HepG2 (cell line): ENCODE measurements around the gene GRHL1. TPM values are rescaled to one million over a fixed set of nuclear protein-coding genes. Genes with fewer than 3 reads are reported as not detected.
A peak's percentile ranks its signal among the peaks of the same experiment; 100 is the strongest.

Source experiments
- BRF2 ChIP-seq: sonication (generic); formaldehyde crosslinking; IDR thresholded peaks from 2 replicates; pipeline ENCODE4 v1.8.1; 2022; ENCODE audit warnings: mild to moderate bottlenecking, missing genetic modification reagents
- DDIT3 ChIP-seq: sonication (generic); formaldehyde crosslinking; IDR thresholded peaks from 2 replicates; pipeline ENCODE4 v1.4.0; 2020; ENCODE audit warnings: mild to moderate bottlenecking, missing genetic modification reagents
- HDAC1 ChIP-seq: sonication (generic); formaldehyde crosslinking; IDR thresholded peaks from 2 replicates; pipeline ENCODE4 v1.5.1; 2020; ENCODE audit warnings: mild to moderate bottlenecking, missing genetic modification reagents
- KDM2A ChIP-seq: sonication (generic); formaldehyde crosslinking; IDR thresholded peaks from 2 replicates; pipeline ENCODE4 v1.4.0; 2020; ENCODE audit warnings: low read depth, missing genetic modification reagents, borderline replicate concordance
- NCOA1 ChIP-seq: sonication (generic); formaldehyde crosslinking; IDR thresholded peaks from 2 replicates; pipeline ENCODE4 v1.9.0; 2021; ENCODE audit warnings: missing genetic modification reagents
- SATB2 ChIP-seq: sonication (generic); formaldehyde crosslinking; IDR thresholded peaks from 2 replicates; pipeline ENCODE4 v1.5.0; 2020; ENCODE audit warnings: missing genetic modification reagents
- STAG1 ChIP-seq: sonication (generic); formaldehyde crosslinking; IDR thresholded peaks from 2 replicates; pipeline ENCODE4 v1.4.0; 2020; ENCODE audit warnings: missing genetic modification reagents
- TFDP1 ChIP-seq: IDR thresholded peaks from 2 replicates; pipeline ENCODE4 v1.6.1; 2016; ENCODE audit warnings: missing compliant biosample characterization, missing genetic modification reagents, borderline replicate concordance
- ZBTB4 ChIP-seq: sonication (generic); formaldehyde crosslinking; IDR thresholded peaks from 2 replicates; pipeline ENCODE4 v1.4.0; 2020; ENCODE audit warnings: missing genetic modification reagents, mild to moderate bottlenecking, borderline replicate concordance
- ZNF292 ChIP-seq: sonication (generic); formaldehyde crosslinking; IDR thresholded peaks from 2 replicates; pipeline ENCODE4 v1.8.1; 2022; ENCODE audit warnings: mild to moderate bottlenecking, low read depth, missing genetic modification reagents, borderline replicate concordance
- ZNF296 ChIP-seq: sonication (generic); formaldehyde crosslinking; conservative IDR thresholded peaks from 2 replicates; pipeline ENCODE4 v1.5.0; 2020; ENCODE audit warnings: mild to moderate bottlenecking, missing genetic modification reagents
- ZNF329 ChIP-seq: sonication (generic); formaldehyde crosslinking; IDR thresholded peaks from 2 replicates; pipeline ENCODE4 v1.9.0; 2021; ENCODE audit warnings: low read depth, mild to moderate bottlenecking, missing genetic modification reagents
- ZNF549 ChIP-seq: sonication (generic); formaldehyde crosslinking; IDR thresholded peaks from 2 replicates; pipeline ENCODE4 v1.5.0; 2020; ENCODE audit warnings: missing genetic modification reagents
- ZNF616 ChIP-seq: sonication (generic); formaldehyde crosslinking; IDR thresholded peaks from 2 replicates; pipeline ENCODE4 v1.5.0; 2020; ENCODE audit warnings: low read depth, mild to moderate bottlenecking, missing genetic modification reagents
- ZNF644 ChIP-seq: IDR thresholded peaks from 2 replicates; pipeline ENCODE4 v1.6.1; 2016; ENCODE audit warnings: low read depth
- ZNF775 ChIP-seq: sonication (generic); formaldehyde crosslinking; IDR thresholded peaks from 2 replicates; pipeline ENCODE4 v1.4.0; 2020; ENCODE audit warnings: missing genetic modification reagents, mild to moderate bottlenecking, moderate library complexity, borderline replicate concordance
- ZSCAN31 ChIP-seq: sonication (generic); formaldehyde crosslinking; IDR thresholded peaks from 2 replicates; pipeline ENCODE4 v1.5.0; 2020; ENCODE audit warnings: low read depth, mild to moderate bottlenecking, missing genetic modification reagents
- polyA plus RNA-seq, 8 experiments: library from polyadenylated mRNA; depleted of rRNA in 3 of 8; stranded (reverse) in 7 of 8; unstranded in 1 of 8; fragments of >200 nt; fragmentation: Illumina TruSeq in 4 of 8; extraction: Trizol in 4 of 8; gene quantifications; 2 replicates each; pipeline versions ENCODE4 v1.2.1 to v1.2.3, GENCODE V29; 2011 to 2016; ENCODE audit warnings: low read depth in 4 of 8, missing spikeins in 1 of 8, mixed read lengths in 1 of 8; ENCODE audit not compliant: insufficient read depth in 1 of 8
- total RNA-seq, 5 experiments: library from RNA; depleted of rRNA; stranded (reverse); fragments of >200 nt; fragmentation: Illumina TruSeq; extraction: Trizol; gene quantifications; 2 replicates each; pipeline ENCODE4 v1.2.3, GENCODE V29; 2016; ENCODE audit warnings: low read depth in 1 of 5
- TF ChIP-seq, protein P1 (sequence below): sonication (generic); formaldehyde crosslinking; IDR thresholded peaks from 2 replicates; pipeline ENCODE4 v1.5.1; 2020; ENCODE audit warnings: mild to moderate bottlenecking, missing genetic modification reagents, moderate library complexity
- TF ChIP-seq, protein P2 (sequence below): sonication (generic); formaldehyde crosslinking; IDR thresholded peaks from 2 replicates; pipeline ENCODE4 v1.4.0; 2020; ENCODE audit warnings: missing genetic modification reagents
- TF ChIP-seq, protein P3 (sequence below): sonication (generic); formaldehyde crosslinking; IDR thresholded peaks from 2 replicates; pipeline ENCODE4 v1.8.1; 2023; ENCODE audit warnings: mild to moderate bottlenecking, inconsistent platforms, moderate library complexity, missing genetic modification reagents, borderline replicate concordance

GRHL1 gene
- total and polyA plus RNA-seq, 2 of the 13 experiments (the other 11 are each of a cell fraction or from before 2014, with no cell fraction given) = 9.3 to 12.0 TPM

DNA sequence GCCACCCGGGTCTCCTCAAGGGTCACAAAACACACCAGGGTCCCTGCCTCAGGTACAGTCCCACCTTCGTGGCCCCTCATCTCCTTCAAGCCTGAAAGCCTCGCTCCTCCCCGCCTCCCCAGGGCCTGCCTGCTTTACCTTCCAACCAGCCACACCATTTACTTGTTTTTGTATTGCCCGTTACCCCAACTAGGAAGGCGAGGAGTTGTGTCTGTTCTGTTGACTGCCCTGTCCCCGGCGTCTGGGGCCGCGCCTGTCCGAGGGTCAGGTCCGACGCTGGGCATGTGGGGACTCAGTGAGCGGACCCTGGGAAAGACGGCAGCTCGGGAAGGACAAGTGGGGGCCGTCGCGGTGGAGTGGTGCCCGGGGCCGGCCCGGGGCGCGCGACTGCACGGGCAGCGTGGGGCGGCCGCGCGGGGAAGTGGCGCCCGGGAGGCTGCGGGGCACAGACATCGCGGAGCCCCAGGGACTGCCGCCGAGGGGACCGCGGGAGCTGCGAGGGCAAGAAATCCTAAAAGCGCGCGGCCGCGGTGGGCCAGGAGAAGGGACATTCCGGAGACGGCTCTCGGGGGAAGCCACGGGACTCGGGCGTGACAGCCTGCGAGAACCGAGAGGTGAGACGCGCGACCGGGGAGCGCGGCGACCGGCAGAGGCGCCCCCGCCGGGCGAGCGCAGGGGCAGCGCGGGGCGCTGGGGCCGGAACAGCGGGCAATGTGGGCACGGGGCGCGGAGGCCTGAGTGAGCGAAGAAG is 797 bp upstream of the GRHL1 start (continued):
- TF ChIP-seq ZBTB4 (no peak), SATB2 (CRISPR knock-in tag) (0 out of 2 replicates have a peak, but pooled peaks have one; percentile 62), KDM2A (CRISPR knock-in tag) (no peak), BRF2 (CRISPR knock-in tag) (no peak), ZNF329 (CRISPR knock-in tag) (0 out of 2 replicates have a peak, but pooled peaks have one; percentile 27), STAG1 (0 out of 2 replicates have a peak, but pooled peaks have one; percentile 2), ZNF296 (no peak), TFDP1 (CRISPR knock-in tag) (0 out of 2 replicates have a peak, but pooled peaks have one; percentile 22), ZNF644 (no peak), ZNF775 (no peak), ZSCAN31 (CRISPR knock-in tag) (no peak), ZNF292 (CRISPR knock-in tag) (0 out of 2 replicates have a peak, but pooled peaks have one; percentile 51), ZNF616 (CRISPR knock-in tag) (no peak), NCOA1 (CRISPR knock-in tag) (no peak), HDAC1 (CRISPR knock-in tag) (peak; percentile 5; the same call in 1 of the 2 replicates), ZNF549 (CRISPR knock-in tag) (no peak), DDIT3 (CRISPR knock-in tag) (no peak)
- TF ChIP-seq, protein P1, sequence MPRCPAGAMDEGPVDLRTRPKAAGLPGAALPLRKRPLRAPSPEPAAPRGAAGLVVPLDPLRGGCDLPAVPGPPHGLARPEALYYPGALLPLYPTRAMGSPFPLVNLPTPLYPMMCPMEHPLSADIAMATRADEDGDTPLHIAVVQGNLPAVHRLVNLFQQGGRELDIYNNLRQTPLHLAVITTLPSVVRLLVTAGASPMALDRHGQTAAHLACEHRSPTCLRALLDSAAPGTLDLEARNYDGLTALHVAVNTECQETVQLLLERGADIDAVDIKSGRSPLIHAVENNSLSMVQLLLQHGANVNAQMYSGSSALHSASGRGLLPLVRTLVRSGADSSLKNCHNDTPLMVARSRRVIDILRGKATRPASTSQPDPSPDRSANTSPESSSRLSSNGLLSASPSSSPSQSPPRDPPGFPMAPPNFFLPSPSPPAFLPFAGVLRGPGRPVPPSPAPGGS = peak; percentile 85; the same call in 1 of the 2 replicates
- TF ChIP-seq, protein P2, sequence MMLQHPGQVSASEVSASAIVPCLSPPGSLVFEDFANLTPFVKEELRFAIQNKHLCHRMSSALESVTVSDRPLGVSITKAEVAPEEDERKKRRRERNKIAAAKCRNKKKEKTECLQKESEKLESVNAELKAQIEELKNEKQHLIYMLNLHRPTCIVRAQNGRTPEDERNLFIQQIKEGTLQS = no peak
- TF ChIP-seq, protein P3, sequence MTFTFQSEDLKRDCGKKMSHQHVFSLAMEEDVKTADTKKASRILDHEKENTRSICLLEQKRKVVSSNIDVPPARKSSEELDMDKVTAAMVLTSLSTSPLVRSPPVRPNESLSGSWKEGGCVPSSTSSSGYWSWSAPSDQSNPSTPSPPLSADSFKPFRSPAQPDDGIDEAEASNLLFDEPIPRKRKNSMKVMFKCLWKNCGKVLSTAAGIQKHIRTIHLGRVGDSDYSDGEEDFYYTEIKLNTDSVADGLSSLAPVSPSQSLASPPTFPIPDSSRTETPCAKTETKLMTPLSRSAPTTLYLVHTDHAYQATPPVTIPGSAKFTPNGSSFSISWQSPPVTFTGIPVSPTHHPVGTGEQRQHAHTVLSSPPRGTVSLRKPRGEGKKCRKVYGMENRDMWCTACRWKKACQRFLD (CRISPR knock-in tag) = no peak
